GM06990 (cell line): ENCODE measurements around the gene LRRC17.

Experiments used
- DNase-seq: peaks from one replicate; pipeline ENCODE4 v3.0.0-alpha.2; 2011; ENCODE audit not compliant: insufficient read length; ENCODE audit errors: extremely low read depth
- H3K27me3 ChIP-seq: replicated peaks from 2 replicates; pipeline ENCODE4 v1.6.0; 2011; ENCODE audit warnings: low read length; ENCODE audit not compliant: control insufficient read depth, insufficient read depth
- H3K36me3 ChIP-seq: 2 replicates; pipeline ENCODE4 v1.5.1; 2011; ENCODE audit warnings: low read length; ENCODE audit not compliant: control insufficient read depth, insufficient read depth
- H3K4me3 ChIP-seq: replicated peaks from 2 replicates; pipeline ENCODE4 v1.5.1; 2011; ENCODE audit warnings: low read depth, mild to moderate bottlenecking, control low read depth, low read length
- TF ChIP-seq, protein P1 (sequence below): IDR thresholded peaks from 2 replicates; pipeline ENCODE4 v1.5.1; 2011; ENCODE audit warnings: low read length, control low read depth, mild to moderate bottlenecking, inconsistent platforms; ENCODE audit not compliant: insufficient read depth, poor library complexity, severe bottlenecking

The LRRC17 gene

DNA sequence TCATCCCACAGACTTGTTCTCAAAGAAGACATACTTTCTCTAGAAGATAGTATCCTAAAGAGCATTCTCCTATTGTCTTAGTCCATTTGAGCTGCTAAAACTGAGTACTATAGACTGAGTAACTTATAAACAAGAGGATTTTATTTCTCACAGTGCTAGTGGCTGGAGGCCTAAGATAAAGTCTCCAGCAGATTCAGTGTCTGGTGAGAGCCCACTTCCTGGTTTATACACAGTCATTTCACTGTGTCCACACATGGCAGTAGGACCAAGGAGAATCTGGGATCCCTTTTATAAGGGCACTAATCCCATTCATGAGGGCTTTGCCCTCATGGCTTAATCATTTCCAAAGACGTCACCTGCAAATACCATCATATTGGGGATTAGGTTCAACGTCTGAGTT lies 68.7 kb downstream of the LRRC17 start:
- no peaks in the 10 kb centered on the region for H3K27me3 ChIP-seq
- H3K4me3 ChIP-seq = no peak overlapping the region
- no peak for DNase-seq
- TF ChIP-seq, protein P1, sequence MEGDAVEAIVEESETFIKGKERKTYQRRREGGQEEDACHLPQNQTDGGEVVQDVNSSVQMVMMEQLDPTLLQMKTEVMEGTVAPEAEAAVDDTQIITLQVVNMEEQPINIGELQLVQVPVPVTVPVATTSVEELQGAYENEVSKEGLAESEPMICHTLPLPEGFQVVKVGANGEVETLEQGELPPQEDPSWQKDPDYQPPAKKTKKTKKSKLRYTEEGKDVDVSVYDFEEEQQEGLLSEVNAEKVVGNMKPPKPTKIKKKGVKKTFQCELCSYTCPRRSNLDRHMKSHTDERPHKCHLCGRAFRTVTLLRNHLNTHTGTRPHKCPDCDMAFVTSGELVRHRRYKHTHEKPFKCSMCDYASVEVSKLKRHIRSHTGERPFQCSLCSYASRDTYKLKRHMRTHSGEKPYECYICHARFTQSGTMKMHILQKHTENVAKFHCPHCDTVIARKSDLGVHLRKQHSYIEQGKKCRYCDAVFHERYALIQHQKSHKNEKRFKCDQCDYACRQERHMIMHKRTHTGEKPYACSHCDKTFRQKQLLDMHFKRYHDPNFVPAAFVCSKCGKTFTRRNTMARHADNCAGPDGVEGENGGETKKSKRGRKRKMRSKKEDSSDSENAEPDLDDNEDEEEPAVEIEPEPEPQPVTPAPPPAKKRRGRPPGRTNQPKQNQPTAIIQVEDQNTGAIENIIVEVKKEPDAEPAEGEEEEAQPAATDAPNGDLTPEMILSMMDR = no peak
- no peaks in the 10 kb centered on the region for H3K36me3 ChIP-seq

DNA sequence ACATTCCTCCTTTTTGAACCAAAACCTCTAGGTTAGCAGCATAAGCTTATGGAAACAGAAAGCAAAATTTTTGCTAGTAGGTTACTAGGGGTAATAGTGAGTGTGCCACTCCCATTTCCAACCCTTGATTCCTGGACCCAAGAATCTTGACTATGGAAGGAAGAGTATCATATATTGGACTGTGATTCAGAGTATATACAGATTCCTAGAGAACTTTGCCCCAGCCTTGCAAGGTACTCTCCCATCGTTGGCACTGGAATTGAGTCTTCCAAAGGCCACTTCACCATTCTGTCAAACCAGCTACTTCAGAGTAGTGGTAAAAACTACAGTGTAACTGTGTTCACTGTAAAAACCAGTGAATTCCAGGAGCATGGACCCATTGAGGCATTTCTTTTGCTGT lies 69.4 kb downstream of the LRRC17 start:
- DNase-seq = no peak
- H3K4me3 ChIP-seq = no peak overlapping the region
- no peaks in the 10 kb centered on the region for H3K27me3 ChIP-seq
- no peaks in the 10 kb centered on the region for H3K36me3 ChIP-seq
- TF ChIP-seq, protein P1 = no peak

DNA sequence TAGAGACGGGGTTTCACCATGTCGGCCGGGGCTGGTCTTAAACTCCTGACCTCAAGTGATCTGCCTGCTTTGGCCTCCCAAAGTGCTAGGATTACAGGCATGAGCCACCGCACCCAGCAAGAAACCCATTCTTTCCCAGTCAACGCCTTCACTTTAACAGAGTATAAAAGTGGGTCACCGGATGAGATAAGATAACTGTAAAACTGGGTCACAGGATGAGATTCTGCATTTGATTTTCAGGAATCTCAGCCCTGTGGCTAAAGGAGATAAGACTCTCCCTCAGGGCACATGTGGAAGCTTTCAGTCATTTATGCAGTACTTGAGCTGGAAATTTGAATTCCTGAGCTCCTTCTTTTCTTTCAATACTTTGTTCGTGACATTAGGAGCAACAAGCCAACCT lies 70.8 kb downstream of the LRRC17 start:
- TF ChIP-seq, protein P1 = no peak
- no peak for DNase-seq

DNA sequence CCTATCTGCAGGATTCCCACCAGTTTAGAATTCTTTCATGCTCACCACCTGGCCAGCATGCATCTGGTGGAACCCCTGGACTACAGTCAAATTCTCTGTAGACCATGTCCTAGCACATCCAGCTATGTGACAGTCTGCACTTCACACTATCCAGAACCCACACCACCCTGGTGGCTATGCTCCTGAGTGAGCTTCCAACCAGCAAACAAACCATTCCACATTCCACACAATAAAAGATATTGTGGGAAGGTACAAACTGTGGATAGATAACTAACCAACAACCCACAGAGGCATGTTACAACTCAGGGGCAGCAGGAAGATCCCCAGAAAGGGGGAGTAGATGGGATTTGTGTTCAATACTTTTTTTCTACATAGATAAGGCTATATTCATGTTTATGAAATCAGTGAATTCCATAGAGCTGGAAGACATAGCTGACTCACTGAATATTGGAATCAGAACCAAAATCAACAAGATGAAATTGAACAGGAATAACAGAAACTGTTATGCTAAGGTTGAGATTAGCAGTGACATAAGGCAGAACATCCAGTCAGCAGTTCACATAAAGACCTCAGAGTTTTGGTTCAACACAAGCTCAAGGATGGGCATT lies 72.5 kb downstream of the LRRC17 start:
- no peak for DNase-seq
- Histone ChIP-seq H3K27me3 (no peaks in the 10 kb centered on the region), H3K4me3 (no peak overlapping the region), H3K36me3 (no peaks in the 10 kb centered on the region)
- TF ChIP-seq, protein P1 = no peak

More for the DNA sequence above, 70.8 kb downstream of the LRRC17 start:
- Histone ChIP-seq H3K4me3 (no peak overlapping the region), H3K27me3 (no peaks in the 10 kb centered on the region), H3K36me3 (no peaks in the 10 kb centered on the region)

DNA sequence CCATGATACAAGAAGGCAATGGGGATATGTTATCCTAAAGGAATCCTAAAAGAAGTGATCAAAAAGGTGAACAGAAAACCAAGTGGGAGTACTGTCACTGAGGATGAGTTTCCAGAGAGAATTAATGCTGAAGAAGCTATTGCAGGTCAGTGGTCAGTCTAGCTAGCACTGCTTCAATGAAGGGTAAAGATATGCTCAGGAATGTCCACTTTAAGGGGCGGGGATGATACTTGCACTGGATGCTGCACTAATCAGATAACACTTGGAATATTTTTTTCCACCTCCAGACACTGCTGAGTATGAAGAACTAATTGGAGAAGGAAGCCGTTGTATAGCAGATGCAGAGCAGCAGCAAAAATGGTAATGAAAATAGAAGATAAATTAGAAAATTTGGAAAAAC lies 75.3 kb downstream of the LRRC17 start:
- DNase-seq = no peak
- Histone ChIP-seq H3K27me3 (no peaks in the 10 kb centered on the region; the same call in 1 of the 2 replicates), H3K4me3 (no peak overlapping the region), H3K36me3 (no peaks in the 10 kb centered on the region)
- TF ChIP-seq, protein P1 = no peak
